SK-N-SH treated with all-trans-retinoic acid at 6 μM for 48 hours (cell line): Measurements from ENCODE around the gene AKAP13.

Experiments used
- ATAC-seq: fragments of 200-7000 bp; cut with Tn5 transposase; 3 replicates; pipeline ENCODE4 v1.9.1; 2020; ENCODE audit warnings: mild to moderate bottlenecking, moderate library complexity
- ARNTL ChIP-seq: fragments of 450-650 bp; formaldehyde crosslinking; IDR thresholded peaks from 2 replicates; pipeline ENCODE4 v1.5.0; 2020; ENCODE audit warnings: low read depth, mild to moderate bottlenecking, moderate library complexity, borderline replicate concordance
- CSDC2 ChIP-seq: fragments of 250-450 bp; sonication (Bioruptor Pico); IDR thresholded peaks from 2 replicates; pipeline ENCODE4 v1.5.0; 2020; ENCODE audit warnings: mild to moderate bottlenecking, moderate library complexity
- ISL1 ChIP-seq: fragments of 250-450 bp; sonication (Bioruptor Pico); IDR thresholded peaks from 2 replicates; pipeline ENCODE4 v2.1.2; 2022; ENCODE audit warnings: mild to moderate bottlenecking, moderate library complexity
- OSR1 ChIP-seq: fragments of 250-450 bp; sonication (Bioruptor Pico); IDR thresholded peaks from 2 replicates; pipeline ENCODE4 v1.8.0; 2022; ENCODE audit warnings: moderate library complexity, mild to moderate bottlenecking, inconsistent platforms
- PPARA ChIP-seq: fragments of 250-450 bp; sonication (Bioruptor Pico); IDR thresholded peaks from 2 replicates; pipeline ENCODE4 v1.5.0; 2020; ENCODE audit warnings: mild to moderate bottlenecking, borderline replicate concordance
- RARB ChIP-seq: fragments of 250-450 bp; sonication (Bioruptor Pico); IDR thresholded peaks from 2 replicates; pipeline ENCODE4 v1.8.0; 2021; ENCODE audit warnings: mild to moderate bottlenecking, moderate library complexity
- SNAI2 ChIP-seq: fragments of 250-450 bp; sonication (Bioruptor Pico); IDR thresholded peaks from 2 replicates; pipeline ENCODE4 v1.5.0; 2020; ENCODE audit warnings: mild to moderate bottlenecking, moderate library complexity
- TCF4 ChIP-seq: fragments of 250-450 bp; sonication (Bioruptor Pico); IDR thresholded peaks from 2 replicates; pipeline ENCODE4 v1.8.0; 2021; ENCODE audit warnings: mild to moderate bottlenecking, moderate library complexity, borderline replicate concordance
- TOX ChIP-seq: fragments of 250-450 bp; sonication (Bioruptor Pico); IDR thresholded peaks from 2 replicates; pipeline ENCODE4 v1.8.0; 2021; ENCODE audit warnings: mild to moderate bottlenecking, moderate library complexity, borderline replicate concordance
- ZFP3 ChIP-seq: fragments of 250-450 bp; sonication (Bioruptor Pico); IDR thresholded peaks from 2 replicates; pipeline ENCODE4 v1.5.0; 2020; ENCODE audit warnings: mild to moderate bottlenecking, moderate library complexity
- ZFP30 ChIP-seq: fragments of 450-650 bp; formaldehyde crosslinking; IDR thresholded peaks from 2 replicates; pipeline ENCODE4 v1.5.0; 2022; ENCODE audit warnings: mild to moderate bottlenecking, moderate library complexity
- ZNF565 ChIP-seq: fragments of 450-650 bp; formaldehyde crosslinking; conservative IDR thresholded peaks from 2 replicates; pipeline ENCODE4 v1.5.0; 2020; ENCODE audit warnings: low read depth, mild to moderate bottlenecking, moderate library complexity
- ZNF70 ChIP-seq: fragments of 450-650 bp; formaldehyde crosslinking; IDR thresholded peaks from 2 replicates; pipeline ENCODE4 v1.5.0; 2020; ENCODE audit warnings: mild to moderate bottlenecking, moderate library complexity
- ZNF8 ChIP-seq: fragments of 450-650 bp; formaldehyde crosslinking; IDR thresholded peaks from 2 replicates; pipeline ENCODE4 v1.5.0; 2020; ENCODE audit warnings: mild to moderate bottlenecking, moderate library complexity
- TF ChIP-seq, protein P1 (sequence below): fragments of 250-450 bp; sonication (Bioruptor Pico); IDR thresholded peaks from 2 replicates; pipeline ENCODE4 v1.8.0; 2020; ENCODE audit warnings: mild to moderate bottlenecking, moderate library complexity, borderline replicate concordance
- TF ChIP-seq, protein P2 (sequence below): fragments of 250-450 bp; sonication (Bioruptor Pico); IDR thresholded peaks from 2 replicates; pipeline ENCODE4 v1.5.0; 2020; ENCODE audit warnings: mild to moderate bottlenecking, moderate library complexity
- TF ChIP-seq, protein P3 (sequence below): fragments of 250-450 bp; sonication (Bioruptor Pico); IDR thresholded peaks from 2 replicates; pipeline ENCODE4 v1.5.1; 2021; ENCODE audit warnings: mild to moderate bottlenecking, moderate library complexity
- TF ChIP-seq, protein P4 (sequence below): fragments of 250-450 bp; sonication (Bioruptor Pico); IDR thresholded peaks from 2 replicates; pipeline ENCODE4 v1.8.0; 2021; ENCODE audit warnings: low read depth, mild to moderate bottlenecking, moderate library complexity, borderline replicate concordance

Gene AKAP13

DNA sequence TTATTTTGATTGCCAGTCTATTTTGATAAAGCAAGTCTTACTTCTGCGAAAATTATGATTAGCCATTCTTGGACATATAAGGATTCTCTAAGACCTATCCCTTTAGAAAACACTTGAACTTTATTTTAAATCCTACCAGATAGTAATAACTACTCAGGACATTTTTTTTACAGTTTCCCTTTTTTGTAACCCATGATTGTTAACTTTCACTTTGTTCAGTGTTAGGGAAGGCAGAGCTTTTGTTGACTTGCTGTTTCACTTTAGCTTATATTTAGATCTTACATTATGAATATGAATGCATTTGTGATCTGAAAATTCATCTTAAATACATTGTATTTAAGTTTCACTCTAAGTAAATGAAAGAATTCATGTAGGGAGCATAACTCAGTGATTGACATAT, 167.0 kb downstream of the AKAP13 start:
- no peak for ATAC-seq
- TF ChIP-seq ZFP30 (CRISPR knock-in tag): no peak
- TF ChIP-seq CSDC2: no peak
- TF ChIP-seq ISL1 (CRISPR knock-in tag): no peak
- TF ChIP-seq, protein P1, sequence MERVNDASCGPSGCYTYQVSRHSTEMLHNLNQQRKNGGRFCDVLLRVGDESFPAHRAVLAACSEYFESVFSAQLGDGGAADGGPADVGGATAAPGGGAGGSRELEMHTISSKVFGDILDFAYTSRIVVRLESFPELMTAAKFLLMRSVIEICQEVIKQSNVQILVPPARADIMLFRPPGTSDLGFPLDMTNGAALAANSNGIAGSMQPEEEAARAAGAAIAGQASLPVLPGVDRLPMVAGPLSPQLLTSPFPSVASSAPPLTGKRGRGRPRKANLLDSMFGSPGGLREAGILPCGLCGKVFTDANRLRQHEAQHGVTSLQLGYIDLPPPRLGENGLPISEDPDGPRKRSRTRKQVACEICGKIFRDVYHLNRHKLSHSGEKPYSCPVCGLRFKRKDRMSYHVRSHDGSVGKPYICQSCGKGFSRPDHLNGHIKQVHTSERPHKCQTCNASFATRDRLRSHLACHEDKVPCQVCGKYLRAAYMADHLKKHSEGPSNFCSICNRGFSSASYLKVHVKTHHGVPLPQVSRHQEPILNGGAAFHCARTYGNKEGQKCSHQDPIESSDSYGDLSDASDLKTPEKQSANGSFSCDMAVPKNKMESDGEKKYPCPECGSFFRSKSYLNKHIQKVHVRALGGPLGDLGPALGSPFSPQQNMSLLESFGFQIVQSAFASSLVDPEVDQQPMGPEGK (CRISPR knock-in tag): no peak
- no peak for TF ChIP-seq RARB (CRISPR knock-in tag)
- no peak for TF ChIP-seq ARNTL
- TF ChIP-seq, protein P2, sequence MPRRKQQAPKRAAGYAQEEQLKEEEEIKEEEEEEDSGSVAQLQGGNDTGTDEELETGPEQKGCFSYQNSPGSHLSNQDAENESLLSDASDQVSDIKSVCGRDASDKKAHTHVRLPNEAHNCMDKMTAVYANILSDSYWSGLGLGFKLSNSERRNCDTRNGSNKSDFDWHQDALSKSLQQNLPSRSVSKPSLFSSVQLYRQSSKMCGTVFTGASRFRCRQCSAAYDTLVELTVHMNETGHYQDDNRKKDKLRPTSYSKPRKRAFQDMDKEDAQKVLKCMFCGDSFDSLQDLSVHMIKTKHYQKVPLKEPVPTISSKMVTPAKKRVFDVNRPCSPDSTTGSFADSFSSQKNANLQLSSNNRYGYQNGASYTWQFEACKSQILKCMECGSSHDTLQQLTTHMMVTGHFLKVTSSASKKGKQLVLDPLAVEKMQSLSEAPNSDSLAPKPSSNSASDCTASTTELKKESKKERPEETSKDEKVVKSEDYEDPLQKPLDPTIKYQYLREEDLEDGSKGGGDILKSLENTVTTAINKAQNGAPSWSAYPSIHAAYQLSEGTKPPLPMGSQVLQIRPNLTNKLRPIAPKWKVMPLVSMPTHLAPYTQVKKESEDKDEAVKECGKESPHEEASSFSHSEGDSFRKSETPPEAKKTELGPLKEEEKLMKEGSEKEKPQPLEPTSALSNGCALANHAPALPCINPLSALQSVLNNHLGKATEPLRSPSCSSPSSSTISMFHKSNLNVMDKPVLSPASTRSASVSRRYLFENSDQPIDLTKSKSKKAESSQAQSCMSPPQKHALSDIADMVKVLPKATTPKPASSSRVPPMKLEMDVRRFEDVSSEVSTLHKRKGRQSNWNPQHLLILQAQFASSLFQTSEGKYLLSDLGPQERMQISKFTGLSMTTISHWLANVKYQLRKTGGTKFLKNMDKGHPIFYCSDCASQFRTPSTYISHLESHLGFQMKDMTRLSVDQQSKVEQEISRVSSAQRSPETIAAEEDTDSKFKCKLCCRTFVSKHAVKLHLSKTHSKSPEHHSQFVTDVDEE (CRISPR knock-in tag): no peak
- TF ChIP-seq, protein P3, sequence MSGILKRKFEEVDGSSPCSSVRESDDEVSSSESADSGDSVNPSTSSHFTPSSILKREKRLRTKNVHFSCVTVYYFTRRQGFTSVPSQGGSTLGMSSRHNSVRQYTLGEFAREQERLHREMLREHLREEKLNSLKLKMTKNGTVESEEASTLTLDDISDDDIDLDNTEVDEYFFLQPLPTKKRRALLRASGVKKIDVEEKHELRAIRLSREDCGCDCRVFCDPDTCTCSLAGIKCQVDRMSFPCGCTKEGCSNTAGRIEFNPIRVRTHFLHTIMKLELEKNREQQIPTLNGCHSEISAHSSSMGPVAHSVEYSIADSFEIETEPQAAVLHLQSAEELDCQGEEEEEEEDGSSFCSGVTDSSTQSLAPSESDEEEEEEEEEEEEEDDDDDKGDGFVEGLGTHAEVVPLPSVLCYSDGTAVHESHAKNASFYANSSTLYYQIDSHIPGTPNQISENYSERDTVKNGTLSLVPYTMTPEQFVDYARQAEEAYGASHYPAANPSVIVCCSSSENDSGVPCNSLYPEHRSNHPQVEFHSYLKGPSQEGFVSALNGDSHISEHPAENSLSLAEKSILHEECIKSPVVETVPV (CRISPR knock-in tag): no peak
- TF ChIP-seq TOX (CRISPR knock-in tag): no peak
- TF ChIP-seq OSR1 (CRISPR knock-in tag): no peak
- no peak for TF ChIP-seq PPARA (CRISPR knock-in tag)
- no peak for TF ChIP-seq ZFP3 (CRISPR knock-in tag)
- TF ChIP-seq, protein P4, sequence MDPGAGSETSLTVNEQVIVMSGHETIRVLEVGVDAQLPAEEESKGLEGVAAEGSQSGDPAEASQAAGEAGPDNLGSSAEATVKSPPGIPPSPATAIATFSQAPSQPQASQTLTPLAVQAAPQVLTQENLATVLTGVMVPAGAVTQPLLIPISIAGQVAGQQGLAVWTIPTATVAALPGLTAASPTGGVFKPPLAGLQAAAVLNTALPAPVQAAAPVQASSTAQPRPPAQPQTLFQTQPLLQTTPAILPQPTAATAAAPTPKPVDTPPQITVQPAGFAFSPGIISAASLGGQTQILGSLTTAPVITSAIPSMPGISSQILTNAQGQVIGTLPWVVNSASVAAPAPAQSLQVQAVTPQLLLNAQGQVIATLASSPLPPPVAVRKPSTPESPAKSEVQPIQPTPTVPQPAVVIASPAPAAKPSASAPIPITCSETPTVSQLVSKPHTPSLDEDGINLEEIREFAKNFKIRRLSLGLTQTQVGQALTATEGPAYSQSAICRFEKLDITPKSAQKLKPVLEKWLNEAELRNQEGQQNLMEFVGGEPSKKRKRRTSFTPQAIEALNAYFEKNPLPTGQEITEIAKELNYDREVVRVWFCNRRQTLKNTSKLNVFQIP (CRISPR knock-in tag): no peak
- TF ChIP-seq ZNF70 (CRISPR knock-in tag): no peak
- TF ChIP-seq SNAI2 (CRISPR knock-in tag): no peak

DNA sequence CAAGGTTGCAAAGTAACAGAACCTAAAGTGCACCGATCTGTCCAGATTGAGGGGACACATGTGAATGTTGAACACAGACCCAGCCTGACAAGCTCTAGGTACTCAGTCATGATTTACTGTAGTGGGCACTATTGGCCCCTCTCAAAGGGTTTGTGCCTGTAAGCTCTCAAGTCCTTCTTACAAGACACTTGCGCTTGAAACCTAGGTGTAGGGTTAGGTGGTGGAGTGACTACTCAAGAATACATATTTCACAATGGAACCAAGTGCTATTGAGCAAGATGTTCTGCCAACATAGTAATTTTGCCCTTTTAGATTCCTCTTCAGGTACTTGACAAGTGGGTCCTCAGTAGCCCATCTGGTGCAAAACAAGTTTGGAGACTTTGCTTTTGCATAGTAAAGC, 169.9 kb downstream of the AKAP13 start:
- no peak for ATAC-seq
- TF ChIP-seq TCF4 (CRISPR knock-in tag) (no peak), ZNF8 (CRISPR knock-in tag) (no peak), ARNTL (no peak), PPARA (CRISPR knock-in tag) (no peak), ZNF565 (CRISPR knock-in tag) (no peak)
- TF ChIP-seq, protein P3 (CRISPR knock-in tag): no peak
- TF ChIP-seq, protein P1 (CRISPR knock-in tag): no peak
- TF ChIP-seq, protein P2 (CRISPR knock-in tag): no peak
- TF ChIP-seq, all 23 proteins: peak for 0
